SK-N-SH treated with all-trans-retinoic acid at 6 μM for 48 hours (cell line): ENCODE data around the gene ODAD3.
"Not testable (repeated sequence)": the region's sequence is repeated elsewhere in the genome, so short reads cannot be mapped to it uniquely, and the experiment has no call there.

Experiments
- ATAC-seq: fragments of 200-7000 bp; cut with Tn5 transposase; 3 replicates; pipeline ENCODE4 v1.9.1; 2020; ENCODE audit warnings: mild to moderate bottlenecking, moderate library complexity
- ARNTL ChIP-seq: fragments of 450-650 bp; formaldehyde crosslinking; IDR thresholded peaks from 2 replicates; pipeline ENCODE4 v1.5.0; 2020; ENCODE audit warnings: low read depth, mild to moderate bottlenecking, moderate library complexity, borderline replicate concordance
- BACH2 ChIP-seq: fragments of 250-450 bp; sonication (Bioruptor Pico); IDR thresholded peaks from 2 replicates; pipeline ENCODE4 v1.9.0; 2021; ENCODE audit warnings: mild to moderate bottlenecking, borderline replicate concordance
- CSDC2 ChIP-seq: fragments of 250-450 bp; sonication (Bioruptor Pico); IDR thresholded peaks from 2 replicates; pipeline ENCODE4 v1.5.0; 2020; ENCODE audit warnings: mild to moderate bottlenecking, moderate library complexity
- ESRRG ChIP-seq: fragments of 250-450 bp; sonication (Bioruptor Pico); IDR thresholded peaks from 2 replicates; pipeline ENCODE4 v1.6.1; 2021; ENCODE audit warnings: mild to moderate bottlenecking
- GLIS3 ChIP-seq: fragments of 250-450 bp; sonication (Bioruptor Pico); IDR thresholded peaks from 2 replicates; pipeline ENCODE4 v1.5.0; 2020; ENCODE audit warnings: mild to moderate bottlenecking, moderate library complexity
- ISL1 ChIP-seq: fragments of 250-450 bp; sonication (Bioruptor Pico); IDR thresholded peaks from 2 replicates; pipeline ENCODE4 v2.1.2; 2022; ENCODE audit warnings: mild to moderate bottlenecking, moderate library complexity
- OSR1 ChIP-seq: fragments of 250-450 bp; sonication (Bioruptor Pico); IDR thresholded peaks from 2 replicates; pipeline ENCODE4 v1.8.0; 2022; ENCODE audit warnings: moderate library complexity, mild to moderate bottlenecking, inconsistent platforms
- PPARA ChIP-seq: fragments of 250-450 bp; sonication (Bioruptor Pico); IDR thresholded peaks from 2 replicates; pipeline ENCODE4 v1.5.0; 2020; ENCODE audit warnings: mild to moderate bottlenecking, borderline replicate concordance
- RARB ChIP-seq: fragments of 250-450 bp; sonication (Bioruptor Pico); IDR thresholded peaks from 2 replicates; pipeline ENCODE4 v1.8.0; 2021; ENCODE audit warnings: mild to moderate bottlenecking, moderate library complexity
- SNAI2 ChIP-seq: fragments of 250-450 bp; sonication (Bioruptor Pico); IDR thresholded peaks from 2 replicates; pipeline ENCODE4 v1.5.0; 2020; ENCODE audit warnings: mild to moderate bottlenecking, moderate library complexity
- TCF4 ChIP-seq: fragments of 250-450 bp; sonication (Bioruptor Pico); IDR thresholded peaks from 2 replicates; pipeline ENCODE4 v1.8.0; 2021; ENCODE audit warnings: mild to moderate bottlenecking, moderate library complexity, borderline replicate concordance
- TOX ChIP-seq: fragments of 250-450 bp; sonication (Bioruptor Pico); IDR thresholded peaks from 2 replicates; pipeline ENCODE4 v1.8.0; 2021; ENCODE audit warnings: mild to moderate bottlenecking, moderate library complexity, borderline replicate concordance
- ZC3H10 ChIP-seq: fragments of 250-450 bp; sonication (Bioruptor Pico); IDR thresholded peaks from 2 replicates; pipeline ENCODE4 v1.5.1; 2021; ENCODE audit warnings: mild to moderate bottlenecking, moderate library complexity
- ZFP3 ChIP-seq: fragments of 250-450 bp; sonication (Bioruptor Pico); IDR thresholded peaks from 2 replicates; pipeline ENCODE4 v1.5.0; 2020; ENCODE audit warnings: mild to moderate bottlenecking, moderate library complexity
- ZFP30 ChIP-seq: fragments of 450-650 bp; formaldehyde crosslinking; IDR thresholded peaks from 2 replicates; pipeline ENCODE4 v1.5.0; 2022; ENCODE audit warnings: mild to moderate bottlenecking, moderate library complexity
- ZNF70 ChIP-seq: fragments of 450-650 bp; formaldehyde crosslinking; IDR thresholded peaks from 2 replicates; pipeline ENCODE4 v1.5.0; 2020; ENCODE audit warnings: mild to moderate bottlenecking, moderate library complexity
- ZNF8 ChIP-seq: fragments of 450-650 bp; formaldehyde crosslinking; IDR thresholded peaks from 2 replicates; pipeline ENCODE4 v1.5.0; 2020; ENCODE audit warnings: mild to moderate bottlenecking, moderate library complexity
- TF ChIP-seq, protein P1 (sequence below): fragments of 250-450 bp; sonication (Bioruptor Pico); IDR thresholded peaks from 2 replicates; pipeline ENCODE4 v1.8.0; 2020; ENCODE audit warnings: mild to moderate bottlenecking, moderate library complexity, borderline replicate concordance
- TF ChIP-seq, protein P2 (sequence below): fragments of 250-450 bp; sonication (Bioruptor Pico); IDR thresholded peaks from 2 replicates; pipeline ENCODE4 v1.5.1; 2020; ENCODE audit warnings: low read depth, mild to moderate bottlenecking, moderate library complexity
- TF ChIP-seq, protein P3 (sequence below): fragments of 250-450 bp; sonication (Bioruptor Pico); IDR thresholded peaks from 2 replicates; pipeline ENCODE4 v1.5.0; 2020; ENCODE audit warnings: mild to moderate bottlenecking, moderate library complexity

The ODAD3 gene

DNA sequence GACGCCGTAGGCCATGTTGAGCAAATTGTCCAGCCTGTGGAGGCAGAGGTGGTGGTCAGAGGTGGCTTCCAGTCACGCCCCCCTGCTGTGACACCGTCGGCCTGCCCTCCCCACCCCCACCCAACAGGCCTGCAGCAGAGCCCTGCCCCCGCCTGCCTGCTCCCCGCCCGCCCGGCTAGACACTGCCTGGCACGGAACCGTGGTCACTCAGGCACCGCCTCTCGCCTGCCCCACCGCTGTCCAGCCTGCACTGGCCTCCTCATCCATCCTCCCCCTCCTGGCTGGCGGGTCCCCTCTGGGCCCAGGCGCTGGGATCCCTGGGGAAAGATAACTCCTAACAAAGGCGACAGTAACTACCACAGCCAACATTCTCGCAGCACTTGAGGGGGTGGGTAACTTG lies 22.2 kb upstream of the ODAD3 start:
- TF ChIP-seq ISL1 (CRISPR knock-in tag) = no peak
- no peak for TF ChIP-seq CSDC2 (CRISPR knock-in tag)
- no peak for TF ChIP-seq TOX
- TF ChIP-seq RARB (CRISPR knock-in tag) = no peak
- no peak for TF ChIP-seq PPARA (CRISPR knock-in tag)
- no peak for TF ChIP-seq ZNF70 (CRISPR knock-in tag)
- no peak for TF ChIP-seq OSR1 (CRISPR knock-in tag)
- TF ChIP-seq, protein P1, sequence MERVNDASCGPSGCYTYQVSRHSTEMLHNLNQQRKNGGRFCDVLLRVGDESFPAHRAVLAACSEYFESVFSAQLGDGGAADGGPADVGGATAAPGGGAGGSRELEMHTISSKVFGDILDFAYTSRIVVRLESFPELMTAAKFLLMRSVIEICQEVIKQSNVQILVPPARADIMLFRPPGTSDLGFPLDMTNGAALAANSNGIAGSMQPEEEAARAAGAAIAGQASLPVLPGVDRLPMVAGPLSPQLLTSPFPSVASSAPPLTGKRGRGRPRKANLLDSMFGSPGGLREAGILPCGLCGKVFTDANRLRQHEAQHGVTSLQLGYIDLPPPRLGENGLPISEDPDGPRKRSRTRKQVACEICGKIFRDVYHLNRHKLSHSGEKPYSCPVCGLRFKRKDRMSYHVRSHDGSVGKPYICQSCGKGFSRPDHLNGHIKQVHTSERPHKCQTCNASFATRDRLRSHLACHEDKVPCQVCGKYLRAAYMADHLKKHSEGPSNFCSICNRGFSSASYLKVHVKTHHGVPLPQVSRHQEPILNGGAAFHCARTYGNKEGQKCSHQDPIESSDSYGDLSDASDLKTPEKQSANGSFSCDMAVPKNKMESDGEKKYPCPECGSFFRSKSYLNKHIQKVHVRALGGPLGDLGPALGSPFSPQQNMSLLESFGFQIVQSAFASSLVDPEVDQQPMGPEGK (CRISPR knock-in tag) = no peak
- no peak for TF ChIP-seq BACH2 (CRISPR knock-in tag)
- TF ChIP-seq, protein P2, sequence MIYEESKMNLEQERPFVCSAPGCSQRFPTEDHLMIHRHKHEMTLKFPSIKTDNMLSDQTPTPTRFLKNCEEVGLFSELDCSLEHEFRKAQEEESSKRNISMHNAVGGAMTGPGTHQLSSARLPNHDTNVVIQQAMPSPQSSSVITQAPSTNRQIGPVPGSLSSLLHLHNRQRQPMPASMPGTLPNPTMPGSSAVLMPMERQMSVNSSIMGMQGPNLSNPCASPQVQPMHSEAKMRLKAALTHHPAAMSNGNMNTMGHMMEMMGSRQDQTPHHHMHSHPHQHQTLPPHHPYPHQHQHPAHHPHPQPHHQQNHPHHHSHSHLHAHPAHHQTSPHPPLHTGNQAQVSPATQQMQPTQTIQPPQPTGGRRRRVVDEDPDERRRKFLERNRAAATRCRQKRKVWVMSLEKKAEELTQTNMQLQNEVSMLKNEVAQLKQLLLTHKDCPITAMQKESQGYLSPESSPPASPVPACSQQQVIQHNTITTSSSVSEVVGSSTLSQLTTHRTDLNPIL (CRISPR knock-in tag) = no peak
- TF ChIP-seq, protein P3, sequence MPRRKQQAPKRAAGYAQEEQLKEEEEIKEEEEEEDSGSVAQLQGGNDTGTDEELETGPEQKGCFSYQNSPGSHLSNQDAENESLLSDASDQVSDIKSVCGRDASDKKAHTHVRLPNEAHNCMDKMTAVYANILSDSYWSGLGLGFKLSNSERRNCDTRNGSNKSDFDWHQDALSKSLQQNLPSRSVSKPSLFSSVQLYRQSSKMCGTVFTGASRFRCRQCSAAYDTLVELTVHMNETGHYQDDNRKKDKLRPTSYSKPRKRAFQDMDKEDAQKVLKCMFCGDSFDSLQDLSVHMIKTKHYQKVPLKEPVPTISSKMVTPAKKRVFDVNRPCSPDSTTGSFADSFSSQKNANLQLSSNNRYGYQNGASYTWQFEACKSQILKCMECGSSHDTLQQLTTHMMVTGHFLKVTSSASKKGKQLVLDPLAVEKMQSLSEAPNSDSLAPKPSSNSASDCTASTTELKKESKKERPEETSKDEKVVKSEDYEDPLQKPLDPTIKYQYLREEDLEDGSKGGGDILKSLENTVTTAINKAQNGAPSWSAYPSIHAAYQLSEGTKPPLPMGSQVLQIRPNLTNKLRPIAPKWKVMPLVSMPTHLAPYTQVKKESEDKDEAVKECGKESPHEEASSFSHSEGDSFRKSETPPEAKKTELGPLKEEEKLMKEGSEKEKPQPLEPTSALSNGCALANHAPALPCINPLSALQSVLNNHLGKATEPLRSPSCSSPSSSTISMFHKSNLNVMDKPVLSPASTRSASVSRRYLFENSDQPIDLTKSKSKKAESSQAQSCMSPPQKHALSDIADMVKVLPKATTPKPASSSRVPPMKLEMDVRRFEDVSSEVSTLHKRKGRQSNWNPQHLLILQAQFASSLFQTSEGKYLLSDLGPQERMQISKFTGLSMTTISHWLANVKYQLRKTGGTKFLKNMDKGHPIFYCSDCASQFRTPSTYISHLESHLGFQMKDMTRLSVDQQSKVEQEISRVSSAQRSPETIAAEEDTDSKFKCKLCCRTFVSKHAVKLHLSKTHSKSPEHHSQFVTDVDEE (CRISPR knock-in tag) = no peak
- no peak for TF ChIP-seq ZC3H10 (CRISPR knock-in tag)
- no peak for TF ChIP-seq ZNF8 (CRISPR knock-in tag)
- TF ChIP-seq ZFP3 (CRISPR knock-in tag) = no peak
- TF ChIP-seq ESRRG (CRISPR knock-in tag) = no peak
- TF ChIP-seq ARNTL (CRISPR knock-in tag) = no peak
- no peak for TF ChIP-seq GLIS3 (CRISPR knock-in tag)
- no peak for TF ChIP-seq TCF4 (CRISPR knock-in tag)
- no peak for TF ChIP-seq SNAI2 (CRISPR knock-in tag)
- TF ChIP-seq, all 23 proteins: peak for 0
- no peak for ATAC-seq

DNA sequence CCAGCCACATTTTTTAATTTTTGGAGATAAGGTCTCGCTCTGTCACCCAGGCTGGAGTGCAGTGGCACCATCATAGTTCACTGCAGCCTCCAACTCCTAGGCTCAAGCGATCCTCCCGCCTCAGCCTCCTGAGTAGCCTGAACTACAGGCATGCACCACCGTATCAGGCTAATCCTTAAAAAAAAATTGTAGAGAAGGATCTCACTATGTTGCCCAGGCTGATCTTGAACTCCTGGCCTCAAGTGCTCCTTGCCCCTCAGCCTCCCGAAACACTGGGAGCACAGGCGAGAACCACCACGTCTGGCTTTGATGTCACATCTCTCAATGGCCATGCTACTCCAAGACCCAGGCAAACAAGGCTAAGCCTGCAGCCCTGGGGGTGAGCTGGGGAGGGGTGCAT lies 21.7 kb upstream of the ODAD3 start:
- TF ChIP-seq, protein P3 (CRISPR knock-in tag) = no peak
- no peak for TF ChIP-seq TCF4 (CRISPR knock-in tag)
- TF ChIP-seq SNAI2 (CRISPR knock-in tag) = no peak
- TF ChIP-seq RARB (CRISPR knock-in tag) = no peak
- no peak for TF ChIP-seq CSDC2 (CRISPR knock-in tag)
- no peak for TF ChIP-seq ZFP30 (CRISPR knock-in tag)
- no peak for TF ChIP-seq ISL1 (CRISPR knock-in tag)
- no peak for TF ChIP-seq ZFP3 (CRISPR knock-in tag)
- no peak for TF ChIP-seq ZC3H10 (CRISPR knock-in tag)
- TF ChIP-seq ESRRG (CRISPR knock-in tag) = no peak
- no peak for TF ChIP-seq BACH2 (CRISPR knock-in tag)
- TF ChIP-seq, protein P1 (CRISPR knock-in tag) = no peak
- no peak for TF ChIP-seq ZNF8 (CRISPR knock-in tag)
- TF ChIP-seq TOX = no peak
- TF ChIP-seq, protein P2 (CRISPR knock-in tag) = no peak
- TF ChIP-seq, all 23 proteins: peak for 0
- ATAC-seq = no peak

DNA sequence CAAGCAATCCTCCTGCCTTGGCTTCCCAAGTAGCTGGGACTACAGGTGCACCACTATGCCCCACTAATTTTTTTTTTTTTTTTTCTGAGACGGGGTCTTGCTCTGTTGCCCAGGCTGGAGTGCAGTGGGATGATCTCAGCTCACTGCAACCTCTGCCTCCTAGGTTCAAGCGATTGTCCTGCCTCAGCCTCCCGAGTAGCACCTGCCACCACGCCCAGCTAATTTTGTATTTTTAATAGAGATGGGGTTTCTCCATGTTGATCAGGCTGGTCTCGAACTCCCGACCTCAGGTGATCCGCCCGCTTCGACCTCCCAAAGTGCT lies 20.3 kb upstream of the ODAD3 start:
- not testable (repeated sequence) for ATAC-seq
